Tibial artery (tissue), 4 donors: ENCODE results near the gene PERM1.

Source experiments
- DNase-seq, 2 donors: peaks; one replicate each; pipeline ENCODE4 v3.0.0-alpha.2; 2019
- H3K27ac ChIP-seq, 2 donors: fragments of 200-600 bp; sonication (generic) in 1 of 2; 1 replicate in 1 of 2; 2 replicates in 1 of 2; pipeline ENCODE4 v1.5.1; 2018 to 2019; ENCODE audit warnings: mild to moderate bottlenecking in 1 of 2
- H3K27me3 ChIP-seq, 2 donors: fragments of 200-600 bp; sonication (generic) in 1 of 2; one replicate each; pipeline versions ENCODE4 v1.5.1 to v1.6.0; 2016 to 2019
- H3K36me3 ChIP-seq, 3 donors: fragments of 200-600 bp; sonication (generic) in 2 of 3; one replicate each; pipeline ENCODE4 v1.5.1; 2016 to 2019; ENCODE audit warnings: mild to moderate bottlenecking in 2 of 3
- H3K4me1 ChIP-seq, 4 donors: fragments of 200-600 bp; sonication (generic) in 2 of 4; 1 replicate in 3 of 4; 2 replicates in 1 of 4; pipeline ENCODE4 v1.5.1; 2016 to 2019
- H3K4me3 ChIP-seq, 2 donors: fragments of 200-600 bp; sonication (generic) in 1 of 2; 1 replicate in 1 of 2; 2 replicates in 1 of 2; pipeline ENCODE4 v1.5.1; 2018 to 2019; ENCODE audit warnings: mild to moderate bottlenecking in 2 of 2
- H3K9me3 ChIP-seq, 3 donors: fragments of 200-600 bp; sonication (generic) in 1 of 3; one replicate each; pipeline ENCODE4 v1.5.1; 2016 to 2019
- intact Hi-C: fragments of 100-400 bp; cut with DNase I; formaldehyde crosslinking; loops from one replicate; pipeline ENCODE4 v1.15.0; 2023; ENCODE audit warnings: low total_unique reads
- TF ChIP-seq, protein P1 (sequence below), 2 experiments: fragments of 200-600 bp in 1 of 2; fragments of 450-650 bp in 1 of 2; IDR thresholded peaks; one replicate each; pipeline ENCODE4 v1.5.1; 2017 to 2019; ENCODE audit warnings: antibody characterized with exemption in 2 of 2, mild to moderate bottlenecking in 1 of 2, moderate library complexity in 1 of 2

PERM1 gene

DNA sequence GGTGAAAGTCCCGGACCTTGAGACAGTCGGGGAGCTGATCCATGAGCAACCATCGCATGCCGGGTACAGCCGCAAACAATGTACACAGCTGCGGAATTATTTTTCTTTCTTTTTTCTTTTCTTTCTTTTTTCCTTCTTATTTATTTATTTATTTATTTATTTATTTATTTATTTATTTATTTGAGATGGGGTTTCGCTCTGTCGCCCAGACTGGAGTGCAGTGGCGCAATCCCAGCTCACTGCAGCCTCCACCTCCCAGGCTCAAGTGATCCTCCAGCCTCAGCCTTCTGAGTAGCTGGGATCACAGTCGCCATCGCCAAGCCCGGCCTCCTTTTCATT lies 2.6 kb upstream of the PERM1 start:
- Histone ChIP-seq H3K27ac (no peak overlapping the region), H3K4me3 (no peak overlapping the region), H3K36me3 (no peaks in the 10 kb centered on the region), H3K9me3 (peaks cover 0 to 4% (median 0%) of the 10 kb centered on the region in 3 donors), H3K27me3 (peaks cover 0 to 2% of the 10 kb centered on the region in 2 donors), H3K4me1 (peaks cover 0 to 27% (median 19%) of the 10 kb centered on the region in 4 donors)
- TF ChIP-seq, protein P1, sequence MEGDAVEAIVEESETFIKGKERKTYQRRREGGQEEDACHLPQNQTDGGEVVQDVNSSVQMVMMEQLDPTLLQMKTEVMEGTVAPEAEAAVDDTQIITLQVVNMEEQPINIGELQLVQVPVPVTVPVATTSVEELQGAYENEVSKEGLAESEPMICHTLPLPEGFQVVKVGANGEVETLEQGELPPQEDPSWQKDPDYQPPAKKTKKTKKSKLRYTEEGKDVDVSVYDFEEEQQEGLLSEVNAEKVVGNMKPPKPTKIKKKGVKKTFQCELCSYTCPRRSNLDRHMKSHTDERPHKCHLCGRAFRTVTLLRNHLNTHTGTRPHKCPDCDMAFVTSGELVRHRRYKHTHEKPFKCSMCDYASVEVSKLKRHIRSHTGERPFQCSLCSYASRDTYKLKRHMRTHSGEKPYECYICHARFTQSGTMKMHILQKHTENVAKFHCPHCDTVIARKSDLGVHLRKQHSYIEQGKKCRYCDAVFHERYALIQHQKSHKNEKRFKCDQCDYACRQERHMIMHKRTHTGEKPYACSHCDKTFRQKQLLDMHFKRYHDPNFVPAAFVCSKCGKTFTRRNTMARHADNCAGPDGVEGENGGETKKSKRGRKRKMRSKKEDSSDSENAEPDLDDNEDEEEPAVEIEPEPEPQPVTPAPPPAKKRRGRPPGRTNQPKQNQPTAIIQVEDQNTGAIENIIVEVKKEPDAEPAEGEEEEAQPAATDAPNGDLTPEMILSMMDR (IDR thresholded peaks at IDR 0.05): peak in 1 of 2 experiments; percentile 4
- DNase-seq: no peak
- intact Hi-C loops: loop anchor here (2.0 kb wide), 1 partner anchor 78 kb away; no protein-coding TSS in a partner anchor

DNA sequence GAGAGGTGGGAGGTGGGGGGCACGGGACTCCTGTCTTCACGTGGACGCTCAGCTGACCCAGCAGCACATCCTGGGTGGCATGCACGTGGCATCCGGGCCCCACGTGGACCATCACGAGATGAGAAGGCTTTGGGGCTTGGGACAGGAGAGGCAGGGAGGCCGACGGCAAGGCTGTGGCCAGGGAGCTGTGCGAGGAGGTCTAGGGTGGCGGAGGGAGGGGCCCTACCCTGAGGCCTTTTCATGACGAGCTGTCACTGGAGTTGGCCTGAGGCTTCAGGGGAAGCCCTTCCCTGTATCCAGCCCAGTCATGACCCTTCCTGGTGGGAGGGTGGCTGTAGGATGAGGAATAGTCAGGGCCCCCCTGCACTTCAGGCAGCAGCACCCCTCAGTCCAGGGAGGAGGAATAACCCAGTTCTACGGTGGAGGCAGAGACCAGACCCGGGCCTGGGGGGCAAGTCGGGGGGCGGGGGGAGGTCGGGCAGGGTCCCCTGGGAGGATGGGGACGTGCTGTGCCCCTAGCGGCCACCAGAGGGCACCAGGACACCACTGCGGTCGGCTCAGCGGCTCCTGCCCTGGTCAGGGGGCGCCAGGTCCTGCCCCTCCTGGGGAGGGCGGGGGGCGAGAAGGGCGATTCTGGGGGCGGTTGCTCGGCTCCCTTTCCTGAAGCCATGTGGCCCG lies 2.0 kb upstream of the PERM1 start:
- peaks cover 0 to 27% (median 19%) of the 10 kb centered on the region in 4 donors for H3K4me1 ChIP-seq
- peaks cover 0 to 4% (median 0%) of the 10 kb centered on the region in 3 donors for H3K9me3 ChIP-seq
- TF ChIP-seq, protein P1 (IDR thresholded peaks at IDR 0.05): peak; percentile 55 to 98
- no peaks in the 10 kb centered on the region for H3K36me3 ChIP-seq
- no peak overlapping the region for H3K27ac ChIP-seq
- peaks cover 0 to 2% of the 10 kb centered on the region in 2 donors for H3K27me3 ChIP-seq
- DNase-seq: no peak
- intact Hi-C loops: loop anchor here (2.0 kb wide), 1 partner anchor 79 kb away; no protein-coding TSS in a partner anchor
- H3K4me3 ChIP-seq: no peak overlapping the region

- Histone ChIP-seq H3K4me3 (no peak overlapping the region), H3K36me3 (no peaks in the 10 kb centered on the region), H3K4me1 (peaks cover 0 to 27% (median 19%) of the 10 kb centered on the region in 4 donors), H3K27me3 (peaks cover 0 to 2% of the 10 kb centered on the region in 2 donors), H3K9me3 (no peaks in the 10 kb centered on the region), H3K27ac (peak overlapping the region in 1 of 2 donors; percentile 24)
- TF ChIP-seq, protein P1 (IDR thresholded peaks at IDR 0.05): no peak
- intact Hi-C loops: no loop called here
- no peak for DNase-seq
Observed at GRCh38 chr1:982765-983436, 1.0 kb upstream of the PERM1 start.

GRCh38 chr1:981491-981954 lies 370 bp downstream of the PERM1 start:
- intact Hi-C loops: no loop called here
- Histone ChIP-seq H3K27ac (peak overlapping the region; percentile 28 to 57), H3K4me3 (no peak overlapping the region), H3K4me1 (peaks cover 0 to 27% (median 19%) of the 10 kb centered on the region in 4 donors), H3K27me3 (peaks cover 0 to 2% of the 10 kb centered on the region in 2 donors), H3K36me3 (no peaks in the 10 kb centered on the region), H3K9me3 (no peaks in the 10 kb centered on the region)
- DNase-seq: no peak
- TF ChIP-seq, protein P1 (IDR thresholded peaks at IDR 0.05): no peak

DNA sequence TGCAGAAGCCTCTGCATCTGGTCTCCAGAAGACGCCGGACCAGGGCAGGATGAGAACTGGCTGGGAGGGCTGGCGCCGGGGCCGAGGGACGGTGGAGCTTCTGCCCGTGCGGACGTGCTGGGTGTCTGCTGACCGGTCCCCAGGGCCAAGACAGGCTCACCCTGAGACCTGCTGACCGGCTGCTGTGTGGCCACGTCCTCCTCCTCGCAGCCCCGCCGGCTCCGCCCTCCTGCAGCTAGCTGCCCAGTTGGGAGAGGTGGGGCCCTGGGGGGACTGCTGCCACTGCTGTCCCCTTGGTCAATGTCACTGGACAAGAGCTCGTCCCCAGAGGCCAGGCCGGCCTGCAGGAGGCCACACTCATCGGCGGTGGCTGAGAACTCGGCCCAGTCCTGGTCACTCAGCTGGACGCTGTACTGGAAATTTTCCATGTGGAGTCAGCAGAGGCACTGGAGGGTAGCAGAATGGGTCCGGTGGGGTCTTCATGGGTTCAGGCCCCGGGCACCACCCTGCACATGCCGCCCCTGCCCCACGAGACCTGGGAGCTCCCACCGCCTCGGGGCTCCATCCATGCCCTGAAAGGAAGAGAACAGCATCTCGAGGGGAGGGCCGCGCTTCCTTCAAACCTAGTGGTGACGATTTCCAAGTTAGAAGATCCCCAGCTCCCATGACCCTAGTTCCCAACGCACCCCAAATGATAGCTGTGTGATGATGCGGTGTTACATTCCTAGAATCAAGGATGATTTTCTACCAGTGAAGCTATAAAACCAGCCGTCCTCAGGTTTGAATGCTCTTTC lies 1.1 kb downstream of the PERM1 start:
- H3K27me3 ChIP-seq: peaks cover 0 to 6% of the 10 kb centered on the region in 2 donors

More for the DNA sequence above, 1.1 kb downstream of the PERM1 start:
- TF ChIP-seq, protein P1 (IDR thresholded peaks at IDR 0.05): no peak
- H3K36me3 ChIP-seq: no peaks in the 10 kb centered on the region
- H3K27ac ChIP-seq: peak overlapping the region in 1 of 2 donors; percentile 57
- no peak overlapping the region for H3K4me3 ChIP-seq
- H3K9me3 ChIP-seq: no peaks in the 10 kb centered on the region
- no peak for DNase-seq
- peaks cover 0 to 33% (median 26%) of the 10 kb centered on the region in 4 donors for H3K4me1 ChIP-seq
- intact Hi-C loops: no loop called here
